ENCODE measurements around the gene AP4E1.
"Not testable (repeated sequence)": the region's sequence is repeated elsewhere in the genome, so short reads cannot be mapped to it uniquely, and the experiment has no call there.

Gene AP4E1

GRCh38 chr15:50908209-50909009 lies at the start of gene AP4E1:
TSS of gene AP4E1 (plus strand) at chr15:50908683. CDS start at chr15:50908779, 96 bp downstream.
- DNase-seq: peak; percentile 83

GRCh38 chr15:50860824-50861223 lies 47.7 kb upstream of the AP4E1 start:
- no peak for DNase-seq

- DNase-seq: no peak
Observed at GRCh38 chr15:50862553-50862952, 45.9 kb upstream of the AP4E1 start.

GRCh38 chr15:50864873-50865272 lies 43.6 kb upstream of the AP4E1 start:
- no peak for DNase-seq

GRCh38 chr15:50865515-50866353 lies 42.7 kb upstream of the AP4E1 start:
- no peak for DNase-seq

GRCh38 chr15:50871832-50872231 lies 36.7 kb upstream of the AP4E1 start:
- DNase-seq: no peak

GRCh38 chr15:50872832-50873426 lies 35.6 kb upstream of the AP4E1 start:
- no peak for DNase-seq

GRCh38 chr15:50873935-50874361 lies 34.5 kb upstream of the AP4E1 start:
- no peak for DNase-seq

GRCh38 chr15:50875238-50875637 lies 33.2 kb upstream of the AP4E1 start:
- not testable (repeated sequence) for DNase-seq

GRCh38 chr15:50876260-50876988 lies 32.1 kb upstream of the AP4E1 start:
- DNase-seq: no peak

- peak; percentile 24 for DNase-seq
Observed at GRCh38 chr15:50876989-50877360, 31.5 kb upstream of the AP4E1 start.

GRCh38 chr15:50879016-50879617 lies 29.4 kb upstream of the AP4E1 start:
- DNase-seq: no peak

- DNase-seq: no peak
Observed at GRCh38 chr15:50880206-50880605, 28.3 kb upstream of the AP4E1 start.

- no peak for DNase-seq
Observed at GRCh38 chr15:50880651-50881114, 27.8 kb upstream of the AP4E1 start.

GRCh38 chr15:50881121-50882048 lies 27.1 kb upstream of the AP4E1 start:
- no peak for DNase-seq

GRCh38 chr15:50883903-50884302 lies 24.6 kb upstream of the AP4E1 start:
- no peak for DNase-seq

GRCh38 chr15:50884540-50884939 lies 23.9 kb upstream of the AP4E1 start:
- no peak for DNase-seq

GRCh38 chr15:50886139-50886467 lies 22.4 kb upstream of the AP4E1 start:
- DNase-seq: no peak

GRCh38 chr15:50886611-50887345 lies 21.7 kb upstream of the AP4E1 start:
- no peak for DNase-seq

- no peak for DNase-seq
Observed at GRCh38 chr15:50888054-50888453, 20.4 kb upstream of the AP4E1 start.

GRCh38 chr15:50889589-50889988 lies 18.9 kb upstream of the AP4E1 start:
- no peak for DNase-seq
